ENCODE results near the gene PPP1R12A.

- no peak for TF ChIP-seq MYNN (IDR thresholded peaks at IDR 0.05)
- no peak for TF ChIP-seq MYNN (CRISPR knock-in tag; IDR thresholded peaks at IDR 0.05)
- no peak for TF ChIP-seq TBP (optimal IDR thresholded peaks at IDR 0.05; ENCODE audit: low read depth, low read length)
- no peak for TF ChIP-seq HDAC2 (IDR thresholded peaks at IDR 0.05)
- no peak for TF ChIP-seq HMGN3 (IDR thresholded peaks at IDR 0.05; ENCODE audit: borderline replicate concordance, extremely low read depth, insufficient read length, low read depth, low read length)
- TF ChIP-seq HCFC1 (IDR thresholded peaks at IDR 0.05; ENCODE audit: low read depth, low read length): no peak
- TF ChIP-seq, protein P1, sequence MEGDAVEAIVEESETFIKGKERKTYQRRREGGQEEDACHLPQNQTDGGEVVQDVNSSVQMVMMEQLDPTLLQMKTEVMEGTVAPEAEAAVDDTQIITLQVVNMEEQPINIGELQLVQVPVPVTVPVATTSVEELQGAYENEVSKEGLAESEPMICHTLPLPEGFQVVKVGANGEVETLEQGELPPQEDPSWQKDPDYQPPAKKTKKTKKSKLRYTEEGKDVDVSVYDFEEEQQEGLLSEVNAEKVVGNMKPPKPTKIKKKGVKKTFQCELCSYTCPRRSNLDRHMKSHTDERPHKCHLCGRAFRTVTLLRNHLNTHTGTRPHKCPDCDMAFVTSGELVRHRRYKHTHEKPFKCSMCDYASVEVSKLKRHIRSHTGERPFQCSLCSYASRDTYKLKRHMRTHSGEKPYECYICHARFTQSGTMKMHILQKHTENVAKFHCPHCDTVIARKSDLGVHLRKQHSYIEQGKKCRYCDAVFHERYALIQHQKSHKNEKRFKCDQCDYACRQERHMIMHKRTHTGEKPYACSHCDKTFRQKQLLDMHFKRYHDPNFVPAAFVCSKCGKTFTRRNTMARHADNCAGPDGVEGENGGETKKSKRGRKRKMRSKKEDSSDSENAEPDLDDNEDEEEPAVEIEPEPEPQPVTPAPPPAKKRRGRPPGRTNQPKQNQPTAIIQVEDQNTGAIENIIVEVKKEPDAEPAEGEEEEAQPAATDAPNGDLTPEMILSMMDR (IDR thresholded peaks at IDR 0.05 in 2 of 3, conservative IDR thresholded peaks at IDR 0.05 in 1 of 3; ENCODE audit: insufficient read depth in 2 of 3, low read depth in 1 of 3, low read length in 3 of 3): no peak
- TF ChIP-seq FOXA3 (CRISPR knock-in tag; conservative IDR thresholded peaks at IDR 0.05 in 1 of 2, IDR thresholded peaks at IDR 0.05 in 1 of 2): no peak
- TF ChIP-seq E2F4 (CRISPR knock-in tag; IDR thresholded peaks at IDR 0.05; ENCODE audit: low read depth): no peak
- TF ChIP-seq, protein P2, sequence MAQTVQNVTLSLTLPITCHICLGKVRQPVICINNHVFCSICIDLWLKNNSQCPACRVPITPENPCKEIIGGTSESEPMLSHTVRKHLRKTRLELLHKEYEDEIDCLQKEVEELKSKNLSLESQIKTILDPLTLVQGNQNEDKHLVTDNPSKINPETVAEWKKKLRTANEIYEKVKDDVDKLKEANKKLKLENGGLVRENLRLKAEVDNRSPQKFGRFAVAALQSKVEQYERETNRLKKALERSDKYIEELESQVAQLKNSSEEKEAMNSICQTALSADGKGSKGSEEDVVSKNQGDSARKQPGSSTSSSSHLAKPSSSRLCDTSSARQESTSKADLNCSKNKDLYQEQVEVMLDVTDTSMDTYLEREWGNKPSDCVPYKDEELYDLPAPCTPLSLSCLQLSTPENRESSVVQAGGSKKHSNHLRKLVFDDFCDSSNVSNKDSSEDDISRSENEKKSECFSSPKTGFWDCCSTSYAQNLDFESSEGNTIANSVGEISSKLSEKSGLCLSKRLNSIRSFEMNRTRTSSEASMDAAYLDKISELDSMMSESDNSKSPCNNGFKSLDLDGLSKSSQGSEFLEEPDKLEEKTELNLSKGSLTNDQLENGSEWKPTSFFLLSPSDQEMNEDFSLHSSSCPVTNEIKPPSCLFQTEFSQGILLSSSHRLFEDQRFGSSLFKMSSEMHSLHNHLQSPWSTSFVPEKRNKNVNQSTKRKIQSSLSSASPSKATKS (CRISPR knock-in tag; IDR thresholded peaks at IDR 0.05): no peak
- TF ChIP-seq ZNF696 (CRISPR knock-in tag; conservative IDR thresholded peaks at IDR 0.05): no peak
- no peak for TF ChIP-seq THAP12 (CRISPR knock-in tag; IDR thresholded peaks at IDR 0.05)
- TF ChIP-seq EGR1 (conservative IDR thresholded peaks at IDR 0.05): no peak
Measured at GRCh38 chr12:79870916-79871315, 64.0 kb downstream of the PPP1R12A start.

Measured in K562 (cell line).